ENCODE measurements around the gene ZNF586.
"Not testable (repeated sequence)": the region's sequence is repeated elsewhere in the genome, so short reads cannot be mapped to it uniquely, and the experiment has no call there.

ZNF586 gene

DNA sequence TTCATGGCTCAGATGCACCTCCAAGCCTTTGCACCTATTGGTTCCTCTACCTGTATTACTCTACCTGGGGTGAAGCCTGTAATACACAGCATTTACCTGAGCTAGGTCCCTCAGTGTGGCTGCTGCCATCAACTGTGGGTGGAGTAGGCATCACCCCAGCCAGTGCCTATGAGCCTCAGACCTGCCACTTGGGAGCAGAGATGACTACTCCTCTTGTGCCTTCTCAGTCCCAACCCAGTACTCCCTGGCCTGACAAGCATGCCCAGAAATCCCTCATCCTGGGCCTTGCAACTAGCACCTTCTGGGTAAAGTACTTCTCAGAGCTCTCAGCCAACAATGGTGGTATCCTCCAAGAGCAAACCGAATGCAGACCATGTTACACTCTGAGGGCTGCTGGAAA is 27.1 kb downstream of the ZNF586 start:
- not testable (repeated sequence) for DNase-seq (ENCODE audit: low read depth, low spot score)

DNA sequence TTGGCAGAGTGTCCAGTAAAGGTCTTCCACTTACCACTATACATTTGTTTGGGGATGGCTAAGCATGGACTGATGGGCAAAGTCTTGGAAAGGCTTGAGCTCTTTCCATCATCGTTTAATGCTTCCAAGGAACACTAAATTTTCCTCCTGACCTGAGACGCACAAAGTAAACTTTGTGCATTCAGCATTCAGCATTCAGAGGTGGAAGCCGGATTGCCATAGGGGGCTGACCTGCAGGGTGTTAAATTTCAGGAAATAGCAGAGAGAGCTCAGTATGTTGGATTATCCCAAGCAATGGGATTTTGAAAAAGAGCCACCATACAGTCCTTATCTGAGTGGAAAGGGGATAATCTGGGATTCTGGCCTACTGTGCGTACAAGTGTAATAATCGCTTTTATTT is 31.2 kb downstream of the ZNF586 start:
- no peak for DNase-seq (ENCODE audit: low read depth, low spot score)

DNA sequence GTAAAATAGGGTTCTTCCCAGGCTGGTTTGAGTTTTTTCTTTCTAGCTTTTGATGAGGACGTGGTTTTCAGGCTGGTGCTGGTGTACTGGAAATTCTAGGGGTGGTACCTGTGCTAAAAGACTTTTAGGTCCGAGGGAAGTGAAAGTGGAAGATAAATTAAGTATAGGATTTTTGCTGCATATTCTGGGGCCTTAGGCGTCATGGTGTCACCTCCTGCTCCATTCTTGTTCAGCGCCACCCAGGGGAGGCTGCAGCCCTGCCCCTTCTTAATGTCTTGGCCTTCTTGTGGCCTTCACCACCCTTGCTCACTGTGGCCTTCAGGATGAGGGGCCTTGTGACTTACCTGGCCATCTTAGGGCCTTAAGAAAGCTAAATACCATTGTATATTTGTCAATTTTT is 32.8 kb downstream of the ZNF586 start:
- no peak for DNase-seq (ENCODE audit: low read depth, low spot score)

DNA sequence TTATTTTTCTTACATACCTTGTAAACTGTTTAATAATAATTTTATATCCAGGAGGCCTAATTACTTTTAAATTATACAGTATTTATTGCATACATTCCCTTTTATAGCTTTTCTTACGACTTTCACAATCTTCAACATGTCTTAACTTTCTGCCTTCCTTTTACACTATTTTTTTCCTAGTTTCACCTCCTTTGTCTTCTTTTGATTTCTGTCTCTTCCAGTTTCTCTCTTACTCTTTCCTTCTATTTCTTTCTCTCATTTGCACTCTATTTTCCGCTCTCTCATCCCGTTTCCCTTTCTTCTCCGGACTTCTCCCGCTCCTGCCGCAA is 33.8 kb downstream of the ZNF586 start:
- no peak for DNase-seq (ENCODE audit: low read depth, low spot score)

DNA sequence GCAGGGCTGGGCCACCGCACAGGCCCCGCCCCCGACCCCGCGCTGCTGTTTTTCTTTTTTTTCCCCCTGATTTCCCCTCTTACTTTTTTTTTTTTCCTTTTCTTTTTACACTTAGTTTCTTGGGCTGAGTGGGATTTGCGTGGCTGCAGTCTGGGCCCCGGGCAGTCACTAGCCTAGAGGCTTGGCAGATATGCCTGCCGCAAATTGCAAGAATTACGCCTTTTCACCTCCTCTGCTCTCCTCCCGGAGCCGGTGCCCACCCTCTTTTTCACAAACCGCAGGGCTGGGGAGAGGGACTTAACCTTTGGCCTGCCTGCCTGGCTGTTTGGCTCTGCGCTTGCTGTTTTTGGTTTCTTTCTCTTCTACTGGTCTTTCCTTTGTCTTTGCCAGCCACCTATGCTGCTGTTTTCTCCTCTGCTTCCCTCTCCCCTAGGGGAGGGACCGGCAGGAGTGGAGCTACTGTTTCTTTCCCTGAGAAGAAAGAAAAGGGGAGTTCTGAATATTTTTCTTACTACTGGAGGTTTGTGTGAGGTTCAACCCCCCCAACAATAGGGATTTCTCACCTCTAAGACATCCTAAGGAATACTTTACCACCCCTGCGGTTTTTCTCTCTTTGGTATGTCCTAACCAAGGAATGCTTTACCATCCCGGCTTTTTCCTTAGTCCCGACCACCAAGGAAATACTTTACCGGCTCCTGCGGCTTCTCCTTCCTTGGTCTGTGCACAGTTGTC is 34.3 kb downstream of the ZNF586 start:
- DNase-seq (ENCODE audit: low read depth, low spot score): no peak

DNA sequence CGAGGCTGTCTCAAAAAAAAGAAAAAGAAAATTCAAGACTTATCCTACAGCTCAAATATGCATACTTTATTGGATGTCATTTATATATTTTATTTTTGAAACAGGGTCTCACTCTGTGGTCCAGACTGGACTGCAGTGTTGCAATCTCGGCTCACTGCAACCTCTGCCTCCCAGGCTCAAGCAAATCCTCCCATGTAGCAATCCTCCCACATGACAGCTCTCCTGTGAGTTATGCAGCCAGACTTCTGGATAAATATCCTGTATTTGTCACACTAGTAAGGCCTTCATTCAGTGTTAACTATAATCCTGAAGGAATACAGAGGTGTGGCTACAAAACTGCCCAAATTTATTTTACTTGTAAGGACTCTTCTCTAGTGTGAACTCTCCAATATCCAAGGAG is 38.1 kb downstream of the ZNF586 start:
- DNase-seq (ENCODE audit: low read depth, low spot score): no peak

DNA sequence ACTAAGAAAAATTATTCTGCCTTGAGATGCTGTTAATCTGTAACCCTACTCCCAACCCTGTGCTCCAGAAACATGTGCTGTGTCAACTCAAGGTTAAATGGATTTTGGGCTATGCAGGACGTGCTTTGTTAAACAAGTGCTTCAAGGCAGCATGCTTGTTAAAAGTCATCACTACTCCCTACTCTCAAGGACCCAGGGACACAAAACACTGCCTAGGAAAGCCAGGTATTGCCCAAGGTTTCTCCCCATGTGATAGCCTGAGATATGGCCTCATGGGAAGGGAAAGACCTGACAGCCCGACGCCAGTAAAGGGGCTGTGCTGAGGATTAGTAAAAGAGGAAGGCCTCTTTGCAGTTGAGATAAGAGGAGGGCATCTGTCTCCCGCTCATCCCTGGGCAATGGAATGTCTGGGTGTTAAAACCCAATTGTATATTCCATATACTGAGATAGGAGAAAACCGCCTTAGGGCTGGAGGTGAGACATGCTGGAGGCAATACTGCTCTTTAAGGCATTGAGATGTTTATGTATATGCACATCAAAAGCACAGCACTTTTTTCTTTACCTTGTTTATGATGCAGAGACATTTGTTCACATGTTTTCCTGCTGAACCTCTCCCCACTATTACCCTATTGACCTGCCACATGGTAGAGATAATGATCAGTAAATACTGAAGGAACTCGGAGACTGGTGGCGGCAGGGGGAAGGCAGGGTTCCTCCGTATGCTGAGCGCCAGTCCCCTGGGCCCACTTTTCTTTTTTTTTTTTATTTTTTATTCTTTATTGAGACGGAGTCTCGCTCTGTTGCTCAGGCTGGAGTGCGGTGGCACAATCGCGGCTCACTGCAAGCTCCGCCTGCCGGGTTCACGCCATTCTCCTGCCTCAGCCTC is 41.2 kb downstream of the ZNF586 start:
- not testable (repeated sequence) for DNase-seq (ENCODE audit: low read depth, low spot score)

DNA sequence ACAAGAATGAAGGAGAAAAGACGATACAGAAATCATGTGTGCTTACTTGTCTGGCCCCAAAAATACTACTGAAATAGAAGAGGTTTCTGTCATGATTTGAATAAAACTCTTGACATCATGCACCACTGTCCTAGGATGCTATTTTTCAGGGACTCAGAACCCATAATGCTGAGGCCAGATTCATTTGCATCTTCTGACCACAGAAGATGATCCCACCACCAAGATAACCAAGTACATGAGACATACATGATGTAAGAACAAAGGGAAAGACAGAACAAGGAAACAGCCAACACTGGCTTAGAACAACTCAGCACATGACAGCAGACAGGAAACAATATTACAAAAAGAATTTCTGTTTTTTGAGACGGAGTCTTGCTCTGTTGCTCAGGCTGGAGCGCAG is 42.8 kb downstream of the ZNF586 start:
- no peak for DNase-seq (ENCODE audit: low read depth, low spot score)

DNA sequence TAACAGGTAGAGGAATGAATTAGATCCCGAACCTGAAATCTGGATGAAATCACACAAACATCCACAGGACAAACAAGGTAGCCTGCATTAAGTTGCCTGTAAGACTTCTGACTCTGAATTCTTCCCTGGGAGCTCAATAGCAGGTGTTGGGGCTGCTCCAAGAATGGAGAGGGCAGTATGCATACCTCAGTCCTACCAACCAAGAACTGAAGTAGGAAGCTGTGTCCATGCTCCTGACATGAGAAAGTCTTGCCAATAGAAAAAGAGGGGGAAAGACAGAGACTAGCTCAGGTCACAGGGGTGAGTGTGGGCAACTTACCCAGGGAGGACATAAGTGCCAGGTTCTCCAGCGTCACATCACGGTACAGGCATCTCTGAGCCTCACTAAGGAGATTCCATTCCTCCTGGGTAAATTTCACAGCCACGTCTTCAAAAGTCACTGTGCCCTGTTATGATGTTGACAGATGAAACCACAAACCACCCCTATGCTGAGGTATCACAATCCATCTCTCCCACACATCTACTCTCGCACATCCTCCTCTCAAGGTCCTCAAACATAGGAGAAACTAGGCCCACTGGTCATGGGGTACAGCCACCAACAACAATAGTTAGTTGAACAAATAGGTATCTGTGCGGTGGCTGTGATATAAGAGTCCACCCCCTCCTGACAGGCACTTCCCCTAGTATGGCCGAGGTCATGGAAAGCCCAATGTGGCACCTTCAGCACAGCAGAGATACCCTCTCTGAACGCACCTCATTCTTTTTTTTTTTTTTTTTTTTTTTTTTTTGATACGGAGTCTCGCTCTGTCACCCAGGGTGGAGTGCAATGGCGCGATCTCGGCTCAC is 43.7 kb downstream of the ZNF586 start:
- not testable (repeated sequence) for DNase-seq (ENCODE audit: low read depth, low spot score)

DNA sequence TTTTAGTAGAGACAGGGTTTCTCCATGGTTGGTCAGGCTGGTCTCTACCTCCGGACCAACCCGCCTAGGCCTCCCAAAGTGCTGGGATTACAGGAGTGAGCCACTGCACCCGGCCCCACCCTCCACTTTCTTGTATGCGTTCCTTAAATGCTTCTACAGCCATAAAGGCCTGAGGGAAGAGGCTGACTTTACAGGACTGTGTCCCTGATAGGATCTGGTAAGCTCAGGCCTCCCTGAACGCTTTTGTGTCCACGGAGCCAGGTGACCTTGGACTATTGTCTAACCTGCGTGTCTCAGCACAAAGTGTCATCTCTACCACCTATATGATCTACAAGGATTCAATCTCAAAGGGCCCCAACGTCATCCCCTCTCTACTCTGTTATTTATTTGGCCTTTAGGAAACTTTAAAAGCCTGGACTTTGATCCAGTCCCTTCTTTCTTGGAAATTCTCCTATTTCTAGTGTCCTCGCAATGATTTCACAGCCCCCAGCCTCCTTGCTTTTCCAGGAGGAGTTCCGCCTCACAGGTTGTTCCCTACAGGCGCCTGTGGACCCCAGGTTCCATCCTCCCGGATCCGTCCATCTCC is 44.5 kb downstream of the ZNF586 start:
- DNase-seq (ENCODE audit: low read depth, low spot score): no peak

DNA sequence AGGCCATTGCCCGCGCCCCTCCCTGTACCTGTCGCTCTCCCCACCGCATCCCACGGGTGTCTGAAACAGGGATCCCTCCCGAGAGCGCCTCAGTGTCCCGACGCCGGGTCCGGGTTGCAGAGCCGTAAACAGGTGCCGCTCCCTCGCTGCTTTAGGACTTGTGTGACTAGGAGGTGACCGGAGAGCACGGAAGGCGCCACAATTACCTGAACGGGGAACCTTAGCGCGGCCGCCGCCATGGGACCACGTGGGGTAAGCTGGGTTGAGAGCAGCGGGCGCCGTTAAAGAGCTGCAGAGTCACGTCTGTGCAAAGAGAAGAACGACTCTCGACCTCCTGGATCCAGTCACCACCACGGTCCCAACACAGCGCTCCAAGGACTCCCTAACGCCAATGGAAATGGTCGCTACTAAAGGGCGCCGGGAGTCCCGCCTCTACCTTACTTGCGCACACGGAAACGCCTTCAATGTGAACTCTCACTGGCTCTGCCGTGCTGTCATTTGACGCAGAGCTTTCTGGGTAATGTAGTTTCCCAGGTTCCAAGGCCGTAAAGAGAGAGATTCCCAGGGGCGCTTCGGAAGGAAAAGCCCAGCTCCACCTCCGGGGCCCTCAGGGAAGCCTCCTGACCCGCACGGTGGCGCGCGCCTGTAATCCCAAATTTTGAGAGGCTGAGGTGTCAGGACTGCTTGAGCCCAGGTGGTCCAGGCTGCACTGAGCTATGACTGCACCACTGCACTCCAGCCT is 45.2 kb downstream of the ZNF586 start, which contains the start of gene ZNF552:
ZNF552 (minus strand) TSS at position 409 of the 742 bp plus-strand sequence; CDS start at position 239, 170 bp downstream.
- DNase-seq (ENCODE audit: low read depth, low spot score): peak; percentile 39

DNA sequence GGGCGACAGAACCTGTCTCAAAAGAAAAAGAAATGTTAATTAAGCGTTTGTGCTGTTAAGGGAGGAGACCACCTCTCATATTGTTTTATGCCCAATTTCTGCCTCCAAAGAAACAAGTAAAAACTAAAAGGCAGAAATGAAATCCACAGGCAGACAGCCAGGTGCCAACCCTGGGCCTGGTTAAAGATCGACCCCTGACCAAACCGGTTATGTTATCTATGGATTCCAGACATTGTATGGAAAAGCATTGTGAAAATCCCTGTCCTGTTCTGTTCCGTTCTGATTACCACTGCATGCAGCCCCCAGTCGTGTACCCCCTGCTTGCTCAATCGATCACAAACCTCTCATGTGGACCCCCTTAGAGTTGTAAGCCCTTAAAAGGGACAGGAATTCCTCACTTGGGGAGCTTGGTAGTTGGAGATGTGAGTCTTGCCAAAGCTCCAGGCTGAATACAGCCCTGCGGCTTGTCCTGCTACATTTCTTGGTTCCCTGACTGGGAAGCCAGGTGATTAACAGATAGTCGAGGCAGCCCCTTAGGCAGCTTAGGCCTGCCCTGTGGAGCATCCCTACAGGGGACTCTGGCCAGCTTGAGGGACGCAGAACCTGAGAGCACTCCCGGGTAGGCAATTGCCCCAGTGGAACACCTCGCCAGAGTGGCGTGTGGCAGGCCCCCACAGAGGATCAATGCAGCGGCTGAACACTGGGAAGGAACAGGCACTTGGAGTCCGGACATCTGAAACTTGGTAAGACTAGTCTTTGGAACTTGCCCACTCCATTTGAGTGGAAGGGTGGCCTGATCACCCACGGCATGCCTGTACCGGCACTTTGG is 46.0 kb downstream of the ZNF586 start:
- DNase-seq (ENCODE audit: low read depth, low spot score): no peak

DNA sequence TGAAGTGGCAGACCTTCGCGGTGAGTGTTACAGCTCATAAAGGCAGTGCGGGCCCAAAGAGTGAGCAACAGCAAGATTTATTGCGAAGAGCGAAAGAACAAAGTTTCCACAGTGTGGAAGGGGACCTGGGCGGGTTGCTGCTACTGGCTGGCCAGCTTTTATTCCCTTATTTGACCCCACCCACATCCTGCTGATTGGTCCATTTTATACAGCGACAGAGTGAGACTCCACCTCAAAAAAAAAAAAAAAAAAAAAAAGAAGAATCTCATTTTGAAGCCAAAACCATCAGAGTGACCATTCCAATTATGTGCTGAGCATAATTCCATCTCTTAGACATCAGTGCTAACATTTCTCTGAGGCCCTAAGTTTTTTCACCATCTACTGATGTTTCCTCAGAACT is 47.2 kb downstream of the ZNF586 start:
- DNase-seq (ENCODE audit: low read depth, low spot score): no peak

DNA sequence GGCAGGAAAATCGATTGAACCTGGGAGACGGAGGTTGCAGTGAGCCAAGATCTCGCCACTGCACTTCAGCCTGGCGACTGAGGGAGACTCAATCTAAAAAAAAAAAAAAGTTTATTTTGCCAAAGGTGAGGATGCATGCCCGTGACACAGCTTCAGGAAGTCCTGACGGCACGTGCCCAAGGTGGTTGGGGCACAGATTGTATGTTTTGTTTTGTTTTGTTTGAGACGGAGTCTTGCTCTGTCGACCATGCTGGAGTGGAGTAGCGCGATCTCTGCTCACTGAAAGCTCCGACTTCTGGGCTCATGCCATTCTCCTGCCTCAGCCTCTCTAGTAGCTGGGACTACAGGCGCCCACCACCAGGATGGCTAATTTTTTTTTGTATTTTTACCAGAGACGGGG is 48.5 kb downstream of the ZNF586 start:
- DNase-seq (ENCODE audit: low read depth, low spot score): no peak

DNA sequence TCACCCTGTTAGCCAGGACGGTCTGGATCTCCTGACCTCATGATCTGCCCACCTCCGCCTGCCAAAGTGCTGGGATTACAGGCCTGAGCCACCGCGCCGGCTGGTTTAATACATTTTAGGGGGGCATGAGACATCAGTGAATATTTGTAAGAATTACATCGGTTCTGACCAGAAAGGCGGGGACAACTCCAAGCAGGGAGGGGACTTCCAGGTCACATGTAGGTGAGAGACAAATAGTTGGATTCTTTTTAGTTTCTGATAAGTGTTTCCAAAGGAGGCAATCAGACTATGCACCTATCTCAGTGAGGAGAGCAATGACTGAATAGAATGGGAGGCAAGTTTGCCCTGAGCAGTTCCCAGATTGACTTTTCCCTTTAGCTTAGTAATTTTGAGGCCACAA is 48.9 kb downstream of the ZNF586 start:
- no peak for DNase-seq (ENCODE audit: low read depth, low spot score)

DNA sequence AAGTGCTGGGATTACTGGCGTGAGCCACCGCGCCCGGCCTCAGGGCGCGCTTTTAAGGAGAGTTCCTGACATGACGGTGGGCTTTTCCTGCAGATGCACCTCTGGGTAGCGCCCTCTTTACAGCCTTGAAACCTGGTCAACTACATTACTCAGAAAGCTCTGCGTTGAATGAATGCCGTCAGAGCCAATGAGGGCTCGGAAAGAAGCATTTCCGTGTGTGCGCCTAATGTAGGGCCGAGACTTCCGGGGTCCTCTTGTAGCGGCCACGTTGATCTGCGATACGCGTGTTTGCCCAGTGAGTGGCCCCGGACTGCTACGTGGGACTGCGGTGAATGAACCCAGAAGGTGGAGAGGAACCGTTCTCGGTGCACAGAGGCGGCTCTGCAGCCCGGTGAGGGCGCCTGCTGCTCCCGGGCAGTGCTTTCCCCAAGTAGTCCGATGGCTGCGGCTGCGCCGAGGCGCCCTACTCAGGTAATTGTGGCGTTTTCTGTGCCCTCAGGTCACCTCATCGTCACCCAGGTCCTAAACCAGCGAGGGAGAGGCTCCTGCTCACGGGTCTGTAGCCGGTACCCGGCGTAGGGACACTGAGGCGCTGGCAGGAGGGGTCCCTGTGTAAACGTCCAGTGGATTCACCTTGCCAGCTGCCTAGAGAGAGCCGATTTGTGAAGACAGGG is 50.1 kb downstream of the ZNF586 start:
- peak; percentile 52 for DNase-seq (ENCODE audit: low read depth, low spot score)

DNA sequence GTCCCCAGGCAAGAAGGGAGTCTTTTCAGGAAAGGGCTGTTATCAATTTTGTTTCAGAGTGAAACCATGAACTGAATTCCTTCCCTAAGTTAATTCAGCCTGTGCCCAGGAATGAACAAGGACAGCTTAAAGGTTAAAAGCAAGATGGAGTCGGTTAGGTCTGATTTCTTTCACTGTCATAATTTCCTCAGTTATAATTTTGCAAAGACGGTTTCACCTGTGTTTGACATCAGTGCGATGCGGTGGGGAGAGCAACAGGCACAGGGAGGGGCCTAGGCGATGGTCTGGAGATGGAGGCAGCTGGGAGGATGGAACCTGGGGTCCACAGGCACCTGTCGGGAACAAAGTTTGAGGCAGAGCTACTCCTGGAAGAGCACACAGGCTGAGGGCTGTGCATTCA is 51.1 kb downstream of the ZNF586 start:
- DNase-seq (ENCODE audit: low read depth, low spot score): no peak

DNA sequence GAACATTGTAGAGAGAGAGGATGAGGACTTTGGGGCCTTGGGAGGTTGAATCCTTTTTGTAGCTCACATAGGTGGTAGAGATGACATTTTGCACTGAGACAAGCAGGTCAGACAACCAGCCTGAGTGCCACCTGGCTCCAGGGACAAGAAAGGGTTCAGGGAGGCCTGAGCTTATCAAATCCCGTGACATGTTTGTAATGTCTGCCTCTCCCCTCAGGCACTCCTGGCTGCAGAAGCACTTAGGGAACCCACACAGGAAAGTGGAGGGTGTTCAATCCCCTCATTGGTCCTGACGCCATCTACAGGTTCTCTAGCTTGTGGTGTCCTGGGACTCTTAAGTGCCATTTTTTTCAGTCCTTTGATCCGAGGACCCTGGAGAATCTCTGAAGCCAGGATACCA is 51.6 kb downstream of the ZNF586 start:
- DNase-seq (ENCODE audit: low read depth, low spot score): not testable (repeated sequence)

DNA sequence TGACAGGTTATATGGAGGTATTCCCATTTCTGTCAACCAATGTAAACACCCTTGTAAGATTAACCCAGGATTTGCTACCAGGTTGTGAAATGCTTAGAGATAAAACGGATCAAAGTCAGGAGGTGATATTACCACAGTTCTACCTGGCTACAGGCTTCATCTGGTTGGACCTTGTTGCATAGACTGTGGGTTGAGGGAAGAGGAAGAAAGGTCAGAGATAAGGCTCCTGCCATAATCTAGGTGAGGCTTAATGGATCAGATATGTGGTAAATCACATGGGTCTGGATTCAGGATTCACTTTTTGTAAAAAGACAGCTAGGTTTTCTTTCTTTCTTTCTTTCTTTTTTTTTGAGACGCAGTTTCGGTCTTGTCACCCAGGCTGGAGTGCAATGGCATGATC is 52.0 kb downstream of the ZNF586 start:
- not testable (repeated sequence) for DNase-seq (ENCODE audit: low read depth, low spot score)
